Neural progenitor cell (in vitro differentiated cells): Measurements from ENCODE around the gene PIP5KL1. TPM values are rescaled to one million over a fixed set of nuclear protein-coding genes. Genes with fewer than 3 reads are reported as not detected.

ENCODE experiments used
- DNase-seq: peaks from one replicate; pipeline ENCODE4 v3.0.0-alpha.2; 2016; ENCODE audit warnings: low spot score
- H2AFZ ChIP-seq: fragments of 200-600 bp; sonication (generic); replicated peaks from 2 replicates; pipeline ENCODE4 v1.6.1; 2016; ENCODE audit warnings: antibody characterized with exemption
- H3F3A ChIP-seq: fragments of 200-600 bp; sonication (generic); 2 replicates; pipeline ENCODE4 v1.6.1; 2016; ENCODE audit warnings: antibody characterized with exemption, low read depth
- H3K27ac ChIP-seq: fragments of 200-600 bp; sonication (generic); 2 replicates; pipeline ENCODE4 v1.5.1; 2016; ENCODE audit warnings: mild to moderate bottlenecking
- H3K27me3 ChIP-seq: fragments of 200-600 bp; sonication (generic); 2 replicates; pipeline ENCODE4 v1.6.1; 2016; ENCODE audit warnings: mild to moderate bottlenecking, moderate library complexity
- H3K36me3 ChIP-seq: fragments of 200-600 bp; sonication (generic); 2 replicates; pipeline ENCODE4 v1.5.1; 2016
- H3K4me1 ChIP-seq: fragments of 200-600 bp; sonication (generic); 2 replicates; pipeline ENCODE4 v1.6.1; 2016; ENCODE audit warnings: mixed run types
- H3K4me2 ChIP-seq: fragments of 200-600 bp; sonication (generic); 2 replicates; pipeline ENCODE4 v1.6.1; 2016
- H3K4me3 ChIP-seq: fragments of 200-600 bp; sonication (generic); 2 replicates; pipeline ENCODE4 v1.5.1; 2016
- H3K79me2 ChIP-seq: fragments of 200-600 bp; sonication (generic); 2 replicates; pipeline ENCODE4 v1.6.1; 2016; ENCODE audit warnings: low read depth
- H3K9ac ChIP-seq: fragments of 200-600 bp; sonication (generic); 2 replicates; pipeline ENCODE4 v1.6.1; 2016
- H3K9me3 ChIP-seq: fragments of 200-600 bp; sonication (generic); 2 replicates; pipeline ENCODE4 v1.5.1; 2016; ENCODE audit warnings: low read depth
- H4K20me1 ChIP-seq: fragments of 200-600 bp; sonication (generic); 2 replicates; pipeline ENCODE4 v1.6.1; 2016; ENCODE audit warnings: low read depth
- H3K27ac Mint-ChIP-seq: 3 replicates; pipeline ENCODE4 v1.8.0; 2021; ENCODE audit warnings: mixed read lengths
- H3K27me3 Mint-ChIP-seq: 2 replicates; pipeline ENCODE4 v1.8.0; 2022; ENCODE audit warnings: low read depth, mild to moderate bottlenecking, inconsistent platforms, moderate library complexity, mixed read lengths; ENCODE audit not compliant: insufficient read depth
- H3K36me3 Mint-ChIP-seq: 3 replicates; pipeline ENCODE4 v1.8.0; 2021; ENCODE audit warnings: mixed read lengths
- H3K4me1 Mint-ChIP-seq: 3 replicates; pipeline ENCODE4 v1.8.0; 2021; ENCODE audit warnings: mixed read lengths
- H3K4me3 Mint-ChIP-seq: 3 replicates; pipeline ENCODE4 v1.8.0; 2021; ENCODE audit warnings: mild to moderate bottlenecking, moderate library complexity, mixed read lengths
- H3K9me3 Mint-ChIP-seq: 3 replicates; pipeline ENCODE4 v1.8.0; 2020; ENCODE audit warnings: mixed read lengths
- EZH2 ChIP-seq: fragments of 200-600 bp; sonication (generic); IDR thresholded peaks from 2 replicates; pipeline ENCODE4 v1.6.1; 2017; ENCODE audit warnings: antibody characterized with exemption, mild to moderate bottlenecking, moderate library complexity
- EZH2phosphoT487 ChIP-seq: fragments of 200-600 bp; sonication (generic); IDR thresholded peaks from 2 replicates; pipeline ENCODE4 v1.6.1; 2017; ENCODE audit warnings: antibody characterized with exemption
- total RNA-seq: library from RNA; depleted of rRNA; stranded (reverse); fragments of >200 nt; gene quantifications from 2 replicates; pipeline ENCODE4 v1.2.3, GENCODE V29; 2015; ENCODE audit warnings: low replicate concordance
- TF ChIP-seq, protein P1 (sequence below): fragments of 200-600 bp; sonication (generic); IDR thresholded peaks from 2 replicates; pipeline ENCODE4 v1.5.1; 2017; ENCODE audit warnings: antibody characterized with exemption, mild to moderate bottlenecking

The PIP5KL1 gene
- total RNA-seq, 1 donor from 2014 or later = 1.4 TPM

DNA sequence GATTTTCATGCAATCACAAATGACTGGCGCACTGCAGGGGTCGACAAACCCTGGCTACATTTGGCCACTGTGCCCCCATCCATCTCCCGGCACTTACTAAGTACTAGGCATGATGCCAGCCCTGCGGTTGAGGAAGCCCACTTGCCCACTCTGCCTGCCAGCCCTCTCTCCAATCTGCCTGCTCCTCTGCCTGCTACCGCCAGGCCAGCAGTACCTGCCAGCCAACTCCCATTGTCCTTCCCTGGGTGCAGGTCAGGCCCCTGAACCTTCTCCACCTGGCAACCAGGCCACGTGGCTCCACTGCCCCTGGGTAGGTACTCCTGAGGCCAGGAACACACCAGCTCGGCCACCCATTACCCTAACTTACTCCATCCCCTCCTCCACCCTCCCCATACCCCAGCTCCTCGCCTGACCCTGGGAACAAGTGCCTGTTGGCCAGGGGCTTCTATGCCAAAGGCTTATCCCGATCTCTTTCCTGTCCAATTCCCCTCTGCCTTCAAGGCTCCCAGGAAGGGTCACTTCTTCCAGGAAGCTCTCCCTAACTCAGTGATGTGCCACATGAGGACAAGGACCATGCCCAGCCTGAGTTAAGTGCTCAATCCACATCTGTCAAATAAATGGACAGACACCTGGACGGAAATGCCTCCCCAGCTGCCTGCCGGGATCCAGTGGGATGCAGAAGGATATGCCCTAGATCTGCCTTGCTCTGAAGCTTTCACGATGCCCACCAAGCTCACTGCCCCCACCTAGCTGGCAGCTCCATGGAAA is 43.6 kb upstream of the PIP5KL1 start:
- peaks cover 11% of the 10 kb centered on the region for H3F3A ChIP-seq
- H3K4me3 ChIP-seq = no peak overlapping the region
- no peak for TF ChIP-seq EZH2
- TF ChIP-seq, protein P1, sequence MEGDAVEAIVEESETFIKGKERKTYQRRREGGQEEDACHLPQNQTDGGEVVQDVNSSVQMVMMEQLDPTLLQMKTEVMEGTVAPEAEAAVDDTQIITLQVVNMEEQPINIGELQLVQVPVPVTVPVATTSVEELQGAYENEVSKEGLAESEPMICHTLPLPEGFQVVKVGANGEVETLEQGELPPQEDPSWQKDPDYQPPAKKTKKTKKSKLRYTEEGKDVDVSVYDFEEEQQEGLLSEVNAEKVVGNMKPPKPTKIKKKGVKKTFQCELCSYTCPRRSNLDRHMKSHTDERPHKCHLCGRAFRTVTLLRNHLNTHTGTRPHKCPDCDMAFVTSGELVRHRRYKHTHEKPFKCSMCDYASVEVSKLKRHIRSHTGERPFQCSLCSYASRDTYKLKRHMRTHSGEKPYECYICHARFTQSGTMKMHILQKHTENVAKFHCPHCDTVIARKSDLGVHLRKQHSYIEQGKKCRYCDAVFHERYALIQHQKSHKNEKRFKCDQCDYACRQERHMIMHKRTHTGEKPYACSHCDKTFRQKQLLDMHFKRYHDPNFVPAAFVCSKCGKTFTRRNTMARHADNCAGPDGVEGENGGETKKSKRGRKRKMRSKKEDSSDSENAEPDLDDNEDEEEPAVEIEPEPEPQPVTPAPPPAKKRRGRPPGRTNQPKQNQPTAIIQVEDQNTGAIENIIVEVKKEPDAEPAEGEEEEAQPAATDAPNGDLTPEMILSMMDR = no peak
- TF ChIP-seq EZH2phosphoT487 = no peak
- Mint-ChIP-seq H3K4me3 (no peak overlapping the region), H3K27me3 (peaks cover 3% of the 10 kb centered on the region), H3K27ac (peak overlapping the region; percentile 86), H3K36me3 (no peaks in the 10 kb centered on the region), H3K4me1 (peaks cover 82% of the 10 kb centered on the region), H3K9me3 (no peaks in the 10 kb centered on the region)
- peaks cover 57% of the 10 kb centered on the region for H3K4me1 ChIP-seq
- no peaks in the 10 kb centered on the region for H3K27me3 ChIP-seq
- H3K27ac ChIP-seq = no peak overlapping the region
- DNase-seq = no peak
- H3K79me2 ChIP-seq = peaks cover 100% of the 10 kb centered on the region
- no peak overlapping the region for H2AFZ ChIP-seq
- H4K20me1 ChIP-seq = peaks cover 100% of the 10 kb centered on the region
- no peak overlapping the region for H3K4me2 ChIP-seq
- no peak overlapping the region for H3K9ac ChIP-seq
- no peaks in the 10 kb centered on the region for H3K36me3 ChIP-seq
- H3K9me3 ChIP-seq = no peaks in the 10 kb centered on the region

DNA sequence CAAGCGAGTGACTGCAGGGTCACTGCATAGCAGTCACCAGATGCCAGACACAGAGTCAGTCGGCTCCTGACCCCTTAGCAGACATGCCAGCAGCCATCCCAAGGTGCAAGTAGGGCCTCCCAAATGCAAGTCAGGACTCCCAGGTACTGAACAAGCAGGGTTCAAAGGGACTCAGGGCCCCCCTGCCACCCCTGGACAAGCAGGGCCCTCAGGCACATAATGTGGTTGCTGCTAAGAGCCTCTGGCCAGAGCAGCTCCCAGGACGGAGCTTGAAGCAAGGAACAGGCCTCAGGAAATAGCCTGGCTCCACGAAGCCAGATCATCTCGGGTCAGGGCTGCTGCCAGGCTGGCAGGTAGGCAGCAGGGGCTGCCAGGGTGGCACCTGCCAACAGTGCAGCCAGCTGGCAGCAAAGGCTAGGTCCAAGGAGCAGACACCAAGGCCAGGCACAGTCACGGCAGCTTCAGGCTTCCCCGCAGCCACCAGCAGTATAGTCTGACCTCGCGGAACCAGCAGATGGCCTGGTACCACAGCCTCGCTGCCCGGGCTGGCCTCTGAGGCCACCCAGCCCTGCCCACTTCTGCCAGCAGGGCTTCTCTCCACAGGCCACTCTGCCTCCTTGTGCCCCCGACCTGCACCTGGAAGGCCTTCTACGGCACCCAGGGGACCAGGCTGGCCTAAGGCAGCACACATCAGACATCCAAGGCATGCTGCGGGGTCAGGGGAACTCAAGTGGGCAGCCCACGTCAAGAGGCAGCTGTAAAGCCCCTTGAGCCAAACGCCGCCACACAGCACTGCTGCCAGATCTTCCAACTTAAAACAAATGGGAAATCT is 42.8 kb upstream of the PIP5KL1 start:
- H3K27me3 Mint-ChIP-seq = peaks cover 3% of the 10 kb centered on the region
- Histone ChIP-seq H3K36me3 (no peaks in the 10 kb centered on the region), H3K27me3 (no peaks in the 10 kb centered on the region), H3K4me2 (no peak overlapping the region), H3K4me1 (peaks cover 49% of the 10 kb centered on the region), H3K4me3 (no peak overlapping the region), H4K20me1 (peaks cover 100% of the 10 kb centered on the region), H3K9ac (no peak overlapping the region), H3K79me2 (peaks cover 100% of the 10 kb centered on the region), H2AFZ (no peak overlapping the region), H3K9me3 (no peaks in the 10 kb centered on the region), H3F3A (peaks cover 3% of the 10 kb centered on the region), H3K27ac (no peak overlapping the region)
- TF ChIP-seq, protein P1 = no peak
- TF ChIP-seq EZH2phosphoT487 (no peak), EZH2 (no peak)
- no peaks in the 10 kb centered on the region for H3K36me3 Mint-ChIP-seq
- H3K4me1 Mint-ChIP-seq = peaks cover 85% of the 10 kb centered on the region
- no peak for DNase-seq
- no peak overlapping the region for H3K27ac Mint-ChIP-seq
- no peaks in the 10 kb centered on the region for H3K9me3 Mint-ChIP-seq
- H3K4me3 Mint-ChIP-seq = no peak overlapping the region

DNA sequence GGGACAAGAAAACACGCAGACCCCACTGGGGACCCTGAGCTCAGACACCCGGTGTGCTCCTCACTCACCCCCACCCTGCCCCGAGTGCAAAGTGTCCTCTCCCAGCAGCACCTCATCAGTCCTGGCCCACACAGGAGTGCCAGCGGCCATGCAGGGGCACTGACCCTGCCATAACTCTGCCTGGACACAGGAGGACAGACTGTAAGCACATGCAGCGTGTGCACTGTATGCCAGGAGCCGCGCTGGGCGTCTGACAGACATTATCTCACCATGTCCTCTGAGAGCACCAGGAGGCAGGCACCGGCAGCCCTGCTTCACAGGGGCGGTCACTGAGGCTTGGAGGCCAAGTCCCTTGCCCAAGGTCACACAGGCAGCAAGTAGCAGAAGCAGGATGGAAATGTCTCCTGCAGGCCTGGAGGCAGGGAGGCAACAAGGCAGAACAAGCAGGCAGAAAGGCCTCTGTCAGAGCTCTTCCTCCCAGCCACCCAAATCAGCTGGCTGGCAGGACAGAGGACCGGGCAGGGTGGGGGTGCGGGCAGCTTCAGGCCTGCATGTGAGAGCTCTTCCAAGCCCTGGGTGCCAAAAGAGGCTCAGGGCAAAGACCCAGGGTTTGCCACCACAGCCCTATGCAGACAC is 41.8 kb upstream of the PIP5KL1 start:
- Histone ChIP-seq H3K9me3 (no peaks in the 10 kb centered on the region), H3K27ac (no peak overlapping the region), H2AFZ (no peak overlapping the region), H3K79me2 (peaks cover 100% of the 10 kb centered on the region), H3K4me1 (peaks cover 39% of the 10 kb centered on the region), H3K36me3 (no peaks in the 10 kb centered on the region), H3K27me3 (no peaks in the 10 kb centered on the region), H3F3A (no peaks in the 10 kb centered on the region), H3K4me2 (peak overlapping the region; percentile 50), H3K4me3 (no peak overlapping the region), H4K20me1 (peaks cover 100% of the 10 kb centered on the region), H3K9ac (no peak overlapping the region)
- peaks cover 3% of the 10 kb centered on the region for H3K27me3 Mint-ChIP-seq
- TF ChIP-seq, protein P1 = no peak
- no peak for TF ChIP-seq EZH2
- TF ChIP-seq EZH2phosphoT487 = no peak
- no peak for DNase-seq
- H3K4me3 Mint-ChIP-seq = peak overlapping the region; percentile 24
- no peaks in the 10 kb centered on the region for H3K9me3 Mint-ChIP-seq
- H3K4me1 Mint-ChIP-seq = peaks cover 77% of the 10 kb centered on the region
- peak overlapping the region; percentile 80 for H3K27ac Mint-ChIP-seq
- H3K36me3 Mint-ChIP-seq = no peaks in the 10 kb centered on the region
